GM21576 (cell line): ENCODE results near the gene ZNF516.

ENCODE experiments used
- ATAC-seq: cut with Tn5 transposase; IDR thresholded peaks from one replicate; pipeline ENCODE4 v1.9.1; 2021; ENCODE audit warnings: mild to moderate bottlenecking, moderate library complexity; ENCODE audit not compliant: unreplicated experiment

Gene ZNF516

DNA sequence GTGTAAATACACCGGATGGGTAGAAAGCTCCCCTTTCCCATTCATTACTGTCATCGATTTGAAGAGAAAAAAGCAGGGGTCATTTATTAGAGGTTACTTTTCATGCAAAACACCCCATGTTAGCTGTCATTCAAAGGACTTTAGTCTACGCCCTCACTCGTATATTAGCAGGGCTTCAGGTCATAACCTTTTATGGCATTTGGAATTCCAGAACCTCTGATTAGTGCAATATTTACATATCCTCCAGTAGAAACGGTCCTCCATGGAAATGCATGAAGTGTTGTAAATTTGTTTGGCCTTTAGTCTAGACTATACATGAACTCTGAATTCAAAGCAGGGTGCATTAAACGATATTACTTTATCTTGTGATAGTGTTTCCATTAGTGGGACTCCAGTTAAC is 180.5 kb downstream of the ZNF516 start:
- ATAC-seq, result no peak

DNA sequence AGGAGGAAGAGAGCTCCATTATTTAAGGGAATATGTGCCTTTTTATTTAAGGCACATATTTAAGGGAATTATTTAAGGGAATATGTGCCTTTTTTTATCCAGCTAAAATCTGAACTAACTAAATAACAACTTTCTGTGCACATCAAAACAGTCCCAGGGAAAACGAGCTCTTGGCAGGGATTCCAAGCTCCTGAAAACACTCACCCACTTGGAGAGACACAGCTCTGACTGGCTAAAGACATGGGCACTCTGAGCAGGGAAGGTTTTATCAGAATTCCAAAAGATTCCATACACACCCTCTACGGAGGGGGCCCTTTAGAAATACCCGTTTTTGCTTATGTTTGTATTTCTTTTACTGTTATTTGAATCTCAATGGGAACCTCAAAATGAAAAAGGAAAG is 181.0 kb downstream of the ZNF516 start:
- ATAC-seq, result no peak
